HG02642 (cell line): ENCODE data around the gene ACSM2A.
"Not testable (repeated sequence)": the region's sequence is repeated elsewhere in the genome, so short reads cannot be mapped to it uniquely, and the experiment has no call there.

Experiments used
- ATAC-seq: cut with Tn5 transposase; IDR thresholded peaks from one replicate; pipeline ENCODE4 v1.9.1; 2021; ENCODE audit warnings: mild to moderate bottlenecking; ENCODE audit not compliant: unreplicated experiment, poor library complexity

The ACSM2A gene

GRCh38 chr16:20536669-20537068 lies 85.3 kb downstream of the ACSM2A start:
- ATAC-seq = not testable (repeated sequence)
